ENCODE data around the gene PSMB3.

GRCh38 chr17:38740044-38740443, 12.5 kb upstream of the PSMB3 start:
- TF ChIP-seq POLR2A (IDR thresholded peaks at IDR 0.05; ENCODE audit: borderline replicate concordance, extremely low read depth, insufficient read depth, insufficient read length): no peak
- no peak for TF ChIP-seq CTCF (IDR thresholded peaks at IDR 0.05 in 2 of 3, conservative IDR thresholded peaks at IDR 0.05 in 1 of 3; ENCODE audit: borderline replicate concordance in 1 of 3, insufficient read depth in 1 of 3, low read depth in 2 of 3, low read length in 2 of 3)
- no peak for TF ChIP-seq MAX (IDR thresholded peaks at IDR 0.05)
- TF ChIP-seq EZH2phosphoT487 (IDR thresholded peaks at IDR 0.05; ENCODE audit: borderline replicate concordance): no peak
- TF ChIP-seq POLR2AphosphoS5 (IDR thresholded peaks at IDR 0.05; ENCODE audit: low read depth, low read length): no peak
- TF ChIP-seq ZNF274 (IDR thresholded peaks at IDR 0.05; ENCODE audit: low read depth, low read length): no peak
- no peak for TF ChIP-seq CEBPB (IDR thresholded peaks at IDR 0.05; ENCODE audit: low read depth)
- no peak for TF ChIP-seq EGR1 (IDR thresholded peaks at IDR 0.05; ENCODE audit: low read depth)
- no peak for TF ChIP-seq YY1 (IDR thresholded peaks at IDR 0.05; ENCODE audit: extremely low read depth, insufficient replicate concordance, low read depth, low read length)
- no peak for TF ChIP-seq TCF7L2 (IDR thresholded peaks at IDR 0.05; ENCODE audit: borderline replicate concordance, extremely low read depth, insufficient read depth, insufficient read length)
- no peak for TF ChIP-seq SIN3A (IDR thresholded peaks at IDR 0.05; ENCODE audit: low read depth)
- no peak for TF ChIP-seq ATF3 (IDR thresholded peaks at IDR 0.05)

Data from HCT116 (cell line).